DND-41 (cell line): ENCODE measurements around the gene CRYM.

Source experiments
- EZH2 ChIP-seq: IDR thresholded peaks from 3 replicates; pipeline ENCODE4 v1.6.1; 2012; ENCODE audit warnings: borderline replicate concordance, low read depth, mild to moderate bottlenecking, moderate library complexity, low read length, inconsistent platforms; ENCODE audit not compliant: severe bottlenecking
- TF ChIP-seq, protein P1 (sequence below): IDR thresholded peaks from 2 replicates; pipeline ENCODE4 v1.5.1; 2012; ENCODE audit warnings: borderline replicate concordance, low read length, moderate library complexity, mild to moderate bottlenecking; ENCODE audit not compliant: poor library complexity, severe bottlenecking; ENCODE audit errors: extremely low read depth

DNA sequence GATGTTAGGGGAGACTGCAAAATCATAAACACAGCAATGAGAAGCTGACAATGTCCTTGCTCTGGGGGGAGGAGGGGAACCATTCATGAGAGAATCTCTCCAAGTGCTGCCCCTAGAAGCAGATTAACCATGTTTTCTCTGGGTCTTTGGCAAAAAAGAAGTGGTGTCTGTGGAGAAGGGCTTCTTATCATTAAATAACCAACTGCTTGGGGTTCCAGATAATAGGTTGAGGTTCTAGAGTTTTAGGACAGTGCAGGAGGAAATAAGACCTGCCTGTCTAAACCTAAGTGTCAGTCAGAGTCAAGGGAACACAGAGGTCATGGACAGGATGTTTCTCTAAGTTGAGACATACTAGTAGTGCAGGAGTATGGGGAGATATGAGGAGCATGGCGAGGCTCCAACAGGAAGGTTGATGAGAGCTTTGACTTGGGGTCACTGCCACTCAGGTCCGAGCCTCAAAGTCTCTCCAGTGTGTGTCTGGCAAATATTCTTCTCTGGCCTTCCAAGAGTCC lies 49.7 kb downstream of the CRYM start:
- TF ChIP-seq, protein P1, sequence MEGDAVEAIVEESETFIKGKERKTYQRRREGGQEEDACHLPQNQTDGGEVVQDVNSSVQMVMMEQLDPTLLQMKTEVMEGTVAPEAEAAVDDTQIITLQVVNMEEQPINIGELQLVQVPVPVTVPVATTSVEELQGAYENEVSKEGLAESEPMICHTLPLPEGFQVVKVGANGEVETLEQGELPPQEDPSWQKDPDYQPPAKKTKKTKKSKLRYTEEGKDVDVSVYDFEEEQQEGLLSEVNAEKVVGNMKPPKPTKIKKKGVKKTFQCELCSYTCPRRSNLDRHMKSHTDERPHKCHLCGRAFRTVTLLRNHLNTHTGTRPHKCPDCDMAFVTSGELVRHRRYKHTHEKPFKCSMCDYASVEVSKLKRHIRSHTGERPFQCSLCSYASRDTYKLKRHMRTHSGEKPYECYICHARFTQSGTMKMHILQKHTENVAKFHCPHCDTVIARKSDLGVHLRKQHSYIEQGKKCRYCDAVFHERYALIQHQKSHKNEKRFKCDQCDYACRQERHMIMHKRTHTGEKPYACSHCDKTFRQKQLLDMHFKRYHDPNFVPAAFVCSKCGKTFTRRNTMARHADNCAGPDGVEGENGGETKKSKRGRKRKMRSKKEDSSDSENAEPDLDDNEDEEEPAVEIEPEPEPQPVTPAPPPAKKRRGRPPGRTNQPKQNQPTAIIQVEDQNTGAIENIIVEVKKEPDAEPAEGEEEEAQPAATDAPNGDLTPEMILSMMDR = no peak
- TF ChIP-seq EZH2 = no peak
